Common myeloid progenitor, CD34-positive (primary cell): ENCODE results near the gene KCTD16.

Experiments
- CTCF ChIA-PET: fragments of 350-600 bp; sonication (Branson Sonifier 250); formaldehyde crosslinking; loops from one replicate; lab custom pipeline; 2021; ENCODE audit warnings: antibody characterized with exemption; lab: Charles Lee
- POLR2A ChIA-PET: fragments of 350-600 bp; sonication (Branson Sonifier 250); formaldehyde crosslinking; loops from one replicate; lab custom pipeline; 2021; ENCODE audit warnings: antibody characterized with exemption; lab: Charles Lee
- DNase-seq, 3 donors: peaks; one replicate each; pipeline versions ENCODE4 v3.0.0 to v3.0.0-alpha.2; 2013
- H3K27ac ChIP-seq, 2 experiments: 1 replicate in 1 of 2; 2 replicates in 1 of 2; pipeline ENCODE4 v1.7.0; 2013; ENCODE audit warnings: inconsistent platforms in 2 of 2, low read length in 2 of 2, mild to moderate bottlenecking in 2 of 2, low read depth in 1 of 2, moderate library complexity in 1 of 2; ENCODE audit not compliant: severe bottlenecking in 2 of 2, insufficient read depth in 1 of 2, poor library complexity in 1 of 2
- H3K27me3 ChIP-seq, 5 experiments: replicated peaks in 2 of 5; 1 replicate in 3 of 5; 2 replicates in 2 of 5; pipeline versions ENCODE4 v1.6.1 to v1.7.0; 2013; ENCODE audit warnings: low read length in 4 of 5, mild to moderate bottlenecking in 2 of 5, moderate library complexity in 2 of 5, inconsistent platforms in 1 of 5; ENCODE audit not compliant: insufficient read depth in 5 of 5, control insufficient read depth in 4 of 5
- H3K36me3 ChIP-seq, 4 experiments: 1 replicate in 2 of 4; 2 replicates in 2 of 4; pipeline versions ENCODE4 v1.6.1 to v1.7.0; 2013; ENCODE audit warnings: low read length in 3 of 4, control low read depth in 1 of 4, mild to moderate bottlenecking in 1 of 4; ENCODE audit not compliant: control insufficient read depth in 4 of 4, insufficient read depth in 4 of 4
- H3K4me1 ChIP-seq, 4 experiments: 1 replicate in 3 of 4; 2 replicates in 1 of 4; pipeline versions ENCODE4 v1.6.1 to v1.7.1; 2013; ENCODE audit warnings: low read length in 3 of 4, mild to moderate bottlenecking in 3 of 4, control low read depth in 1 of 4, inconsistent platforms in 1 of 4, moderate library complexity in 1 of 4; ENCODE audit not compliant: control insufficient read depth in 4 of 4, insufficient read depth in 4 of 4; ENCODE audit errors: control extremely low read depth in 1 of 4
- H3K4me3 ChIP-seq, 7 experiments: 1 replicate in 4 of 7; 2 replicates in 3 of 7; pipeline versions ENCODE4 v1.5.1 to v1.7.0; 2013; ENCODE audit warnings: mild to moderate bottlenecking in 7 of 7, low read length in 6 of 7, moderate library complexity in 6 of 7, inconsistent platforms in 2 of 7, low read depth in 2 of 7, control low read depth in 1 of 7; ENCODE audit not compliant: insufficient read depth in 4 of 7, control insufficient read depth in 1 of 7; ENCODE audit errors: extremely low read depth in 1 of 7
- H3K9me3 ChIP-seq, 5 experiments: 1 replicate in 4 of 5; 2 replicates in 1 of 5; pipeline versions ENCODE4 v1.6.1 to v1.7.1; 2013; ENCODE audit warnings: low read length in 4 of 5, mild to moderate bottlenecking in 2 of 5, inconsistent platforms in 1 of 5, low read depth in 1 of 5, moderate library complexity in 1 of 5; ENCODE audit not compliant: control insufficient read depth in 4 of 5, insufficient read depth in 2 of 5; ENCODE audit errors: control extremely low read depth in 1 of 5
- WGBS: methylation state at CpG from one replicate; pipeline ENCODE4 v1.1.5; 2013; ENCODE audit not compliant: insufficient coverage; 5-methylcytosine and 5-hydroxymethylcytosine counted together

The KCTD16 gene

DNA sequence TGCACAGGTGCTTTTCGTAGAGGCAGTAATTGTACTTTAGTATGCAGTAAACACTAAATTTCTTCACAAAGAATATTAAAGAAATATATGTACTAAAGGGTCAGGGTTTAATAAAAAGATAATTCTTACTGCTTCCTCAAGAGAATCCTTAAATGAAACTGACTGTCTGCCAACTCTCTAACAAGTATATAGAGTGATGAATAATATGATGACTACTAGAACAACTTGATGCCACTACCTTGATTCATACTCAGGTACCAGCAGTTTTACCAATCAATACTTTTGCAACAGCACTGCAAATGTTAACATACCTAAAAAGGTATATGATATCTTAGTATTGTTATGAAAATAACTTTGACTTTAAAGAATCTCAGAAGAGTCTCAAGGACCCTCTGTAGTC lies 4.0 kb upstream of the KCTD16 start:
- no peaks in the 10 kb centered on the region for H3K9me3 ChIP-seq
- H3K4me3 ChIP-seq: no peak overlapping the region
- no peak overlapping the region for H3K27ac ChIP-seq
- peaks cover 3 to 17% (median 9%) of the 10 kb centered on the region in 4 experiments for H3K4me1 ChIP-seq
- no peaks in the 10 kb centered on the region for H3K27me3 ChIP-seq
- peaks cover 15 to 41% (median 27%) of the 10 kb centered on the region in 4 experiments for H3K36me3 ChIP-seq
- WGBS: no CpG with 5 or more reads among the region's 1 CpG
- ChIA-PET CTCF (no interaction called here), POLR2A (no interaction called here)
- DNase-seq: no peak

DNA sequence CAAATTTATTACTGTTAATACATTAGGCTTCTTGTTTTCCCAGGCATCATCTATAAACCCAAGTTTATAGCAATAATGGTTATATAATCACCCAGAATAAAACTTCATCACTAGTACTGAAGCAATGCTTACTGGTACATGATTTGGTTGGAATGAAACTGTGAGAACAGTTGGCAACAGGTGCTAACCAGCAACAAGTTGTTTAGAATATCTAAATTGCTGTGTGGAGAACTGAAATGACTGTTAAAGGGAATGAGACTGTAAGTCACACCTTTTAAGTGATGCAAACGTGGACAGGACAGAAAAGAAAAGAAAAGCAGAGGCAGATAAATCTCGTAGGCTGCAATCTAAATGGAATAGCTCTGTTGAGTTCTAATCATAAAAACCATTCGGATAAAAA lies 2.7 kb upstream of the KCTD16 start:
- H3K4me3 ChIP-seq: no peak overlapping the region
- POLR2A ChIA-PET: no interaction called here
- H3K27me3 ChIP-seq: no peaks in the 10 kb centered on the region
- H3K36me3 ChIP-seq: peaks cover 14 to 29% (median 20%) of the 10 kb centered on the region in 4 experiments
- WGBS: 100% methylated on average over 2 of the region's 3 CpGs
- CTCF ChIA-PET: interaction anchor here (1.1 to 2.5 kb wide), 2 partner anchors 17 to 20 kb away, joined by 3 to 6 read pairs; no protein-coding TSS in a partner anchor
- no peak for DNase-seq
- no peaks in the 10 kb centered on the region for H3K9me3 ChIP-seq
- no peak overlapping the region for H3K27ac ChIP-seq
- peaks cover 3 to 17% (median 9%) of the 10 kb centered on the region in 4 experiments for H3K4me1 ChIP-seq

DNA sequence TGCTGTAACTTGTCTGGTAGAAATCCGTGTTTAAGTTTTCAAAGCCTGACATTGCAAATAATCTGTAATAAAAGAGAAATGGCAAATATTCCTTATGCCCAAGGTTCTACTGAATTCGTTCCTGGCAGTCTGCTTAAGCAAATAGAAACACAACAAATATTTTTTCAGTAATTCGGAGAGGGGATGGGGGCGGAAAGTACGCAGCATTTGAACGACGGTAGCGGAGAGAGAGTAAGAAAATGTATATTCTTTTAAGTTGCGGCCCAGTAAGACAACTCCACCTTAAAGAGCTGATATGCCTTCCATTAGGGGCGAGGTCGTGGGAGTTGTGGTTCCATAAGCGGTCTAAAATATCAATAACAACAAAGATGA lies 783 bp upstream of the KCTD16 start:
- Histone ChIP-seq H3K27me3 (peaks cover 0 to 2% (median 0%) of the 10 kb centered on the region in 5 experiments), H3K9me3 (no peaks in the 10 kb centered on the region), H3K4me1 (peaks cover 3 to 17% (median 9%) of the 10 kb centered on the region in 4 experiments), H3K36me3 (peaks cover 6 to 13% (median 9%) of the 10 kb centered on the region in 4 experiments), H3K27ac (peak overlapping the region; percentile 81 to 93), H3K4me3 (peak overlapping the region; percentile 54 to 99 (median 93))
- ChIA-PET CTCF (interaction anchor here (1.0 to 3.3 kb wide), 4 partner anchors 9 to 23 kb away, joined by 3 to 22 read pairs (median 9); no protein-coding TSS in a partner anchor), POLR2A (no interaction called here)
- no peak for DNase-seq
- 11% methylated on average over 7 of the region's 12 CpGs for WGBS

DNA sequence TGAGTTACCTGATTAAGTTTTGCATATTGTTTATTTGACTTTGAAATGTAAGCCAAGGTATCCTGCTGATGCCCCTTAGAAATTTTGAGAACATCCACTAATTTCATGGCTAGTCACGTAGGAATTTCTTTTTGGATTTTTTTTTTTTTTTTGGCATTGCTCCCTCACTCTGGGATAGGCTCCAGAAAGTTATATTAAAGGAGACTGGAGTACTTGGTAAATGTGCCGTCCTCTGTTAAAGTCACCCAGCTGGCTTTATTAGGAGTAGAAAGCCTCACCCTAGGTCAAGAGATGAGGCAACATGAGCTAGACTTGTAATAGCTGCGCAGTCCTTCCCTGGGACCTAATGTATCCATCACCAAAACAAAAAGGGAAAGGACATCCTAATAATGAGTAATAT lies 3.1 kb downstream of the KCTD16 start:
- WGBS: no CpG with 5 or more reads among the region's 3 CpGs
- no peak for DNase-seq
- Histone ChIP-seq H3K9me3 (no peaks in the 10 kb centered on the region), H3K4me1 (peaks cover 3 to 17% (median 9%) of the 10 kb centered on the region in 4 experiments), H3K27me3 (peaks cover 0 to 2% (median 0%) of the 10 kb centered on the region in 5 experiments), H3K36me3 (peaks cover 0 to 1% (median 0%) of the 10 kb centered on the region in 4 experiments), H3K27ac (no peak overlapping the region), H3K4me3 (no peak overlapping the region)
- CTCF ChIA-PET: interaction anchor here (1.4 to 2.4 kb wide), 3 partner anchors 10 to 17 kb away, joined by 4 to 7 read pairs (median 6); no protein-coding TSS in a partner anchor
- POLR2A ChIA-PET: interaction anchor here (0.5 kb wide), 1 partner anchor 10 kb away, joined by 3 read pairs; no protein-coding TSS in a partner anchor

DNA sequence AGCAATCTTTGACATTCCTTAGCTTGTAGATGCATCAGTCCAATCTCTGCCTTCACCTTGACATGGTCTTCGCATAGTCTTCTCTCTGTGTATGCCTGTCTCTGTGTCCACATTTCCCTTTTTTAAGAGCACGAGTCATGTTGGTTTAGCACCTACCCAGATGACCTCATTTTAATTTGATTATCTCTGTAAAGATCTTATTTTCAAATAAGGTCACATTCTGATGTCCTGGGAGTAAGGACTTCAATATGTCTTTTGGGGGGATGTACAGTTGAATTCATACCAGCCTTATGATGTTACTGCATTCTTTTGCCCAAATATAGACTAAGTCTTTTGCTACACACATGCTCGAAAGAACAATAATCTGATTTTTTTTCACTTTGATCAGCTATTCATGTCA lies 6.9 kb downstream of the KCTD16 start:
- no peaks in the 10 kb centered on the region for H3K36me3 ChIP-seq
- H3K27me3 ChIP-seq: peaks cover 0 to 2% (median 0%) of the 10 kb centered on the region in 5 experiments
- ChIA-PET CTCF (no interaction called here), POLR2A (no interaction called here)
- H3K4me1 ChIP-seq: no peaks in the 10 kb centered on the region
- no peaks in the 10 kb centered on the region for H3K9me3 ChIP-seq
- no peak for DNase-seq
- WGBS: 90% methylated on average over 1 of the region's 3 CpGs
- H3K4me3 ChIP-seq: no peak overlapping the region
- H3K27ac ChIP-seq: no peak overlapping the region

DNA sequence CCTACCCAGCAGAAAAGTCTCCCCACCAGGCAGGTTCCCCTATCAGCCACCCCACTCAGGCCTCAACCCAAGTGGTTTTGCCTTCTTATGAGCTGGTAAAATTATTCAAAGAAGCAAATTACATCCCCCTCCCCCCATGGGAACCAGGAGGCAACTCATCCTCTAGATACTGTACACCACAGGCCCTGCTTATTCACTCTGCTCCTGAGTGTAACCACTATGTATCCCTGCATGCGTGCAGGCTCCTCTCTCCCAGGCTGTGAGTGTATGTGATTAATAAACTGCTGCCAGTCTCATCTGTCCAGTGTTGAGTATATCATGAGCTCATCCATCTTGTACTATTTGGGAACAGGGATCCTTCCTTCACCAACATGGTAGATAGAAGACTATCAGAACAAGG lies 8.6 kb downstream of the KCTD16 start:
- H3K36me3 ChIP-seq: no peaks in the 10 kb centered on the region
- H3K27me3 ChIP-seq: peaks cover 0 to 1% (median 0%) of the 10 kb centered on the region in 5 experiments
- ChIA-PET POLR2A (no interaction called here), CTCF (interaction anchor here (0.9 to 1.8 kb wide), 2 partner anchors 9 to 13 kb away, joined by 3 to 7 read pairs; no protein-coding TSS in a partner anchor)
- no CpG with 5 or more reads among the region's 1 CpG for WGBS
- no peaks in the 10 kb centered on the region for H3K4me1 ChIP-seq
- no peak for DNase-seq
- H3K9me3 ChIP-seq: no peaks in the 10 kb centered on the region
- no peak overlapping the region for H3K27ac ChIP-seq
- no peak overlapping the region for H3K4me3 ChIP-seq

DNA sequence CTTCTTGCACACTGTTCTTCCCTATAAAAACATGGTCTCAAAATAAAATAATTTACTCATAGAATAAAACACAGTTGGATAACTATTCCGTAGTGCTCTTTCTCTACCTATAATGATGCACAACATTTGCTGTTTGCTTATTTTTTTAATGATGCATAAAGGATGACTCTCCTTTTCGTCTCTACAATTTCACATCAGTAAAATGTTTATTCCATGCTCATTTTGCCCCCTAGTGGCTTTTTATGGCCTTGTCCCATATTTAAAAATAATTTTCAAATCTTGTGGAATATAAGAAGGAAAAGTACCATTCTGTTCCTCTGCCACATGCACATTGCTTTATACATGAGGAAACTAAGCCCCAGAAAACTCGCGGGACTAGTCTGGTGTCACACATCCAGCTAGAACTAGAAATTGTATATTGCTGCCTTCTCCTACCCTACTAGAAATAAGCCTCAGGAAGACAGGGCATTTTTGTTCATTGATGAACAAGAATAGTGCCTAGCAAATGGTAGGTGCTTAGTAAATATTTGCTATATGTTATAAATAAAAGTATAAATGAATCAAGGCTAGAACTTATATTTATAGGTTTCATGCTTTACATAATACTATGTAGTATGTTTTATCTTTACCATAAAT lies 12.7 kb downstream of the KCTD16 start:
- H3K4me1 ChIP-seq: peaks cover 12 to 14% (median 13%) of the 10 kb centered on the region in 4 experiments
- POLR2A ChIA-PET: no interaction called here
- no CpG with 5 or more reads among the region's 4 CpGs for WGBS
- H3K36me3 ChIP-seq: no peaks in the 10 kb centered on the region
- no peaks in the 10 kb centered on the region for H3K9me3 ChIP-seq
- peak in 2 of 3 donors; percentile 39 to 46 for DNase-seq
- H3K27ac ChIP-seq: no peak overlapping the region
- CTCF ChIA-PET: interaction anchor here (1.0 to 1.8 kb wide), 5 partner anchors 9 to 358 kb away, joined by 3 to 6 read pairs (median 4); partner anchors contain the start of genes KCTD16 and YIPF5
- H3K27me3 ChIP-seq: no peaks in the 10 kb centered on the region
- H3K4me3 ChIP-seq: no peak overlapping the region
